K562 (cell line): ENCODE measurements around the gene NXT1. TPM values are rescaled to one million over a fixed set of nuclear protein-coding genes. Genes with fewer than 3 reads are reported as not detected.
"Not testable (repeated sequence)": the region's sequence is repeated elsewhere in the genome, so short reads cannot be mapped to it uniquely, and the experiment has no call there.

ENCODE experiments used
- ATAC-seq: fragments of 200-7000 bp; cut with Tn5 transposase; 3 replicates; pipeline ENCODE4 v1.9.1; 2020; ENCODE audit warnings: moderate library complexity
- BruUV-seq: library from RNA; stranded (reverse); fragments of 400-500 nt; replicated peaks from 2 replicates; lab custom pipeline; 2021; lab: Mats Ljungman, UMichigan
- CTCF ChIA-PET: fragments of 300-600 bp; formaldehyde crosslinking; extraction: SDS; loops from one replicate; lab custom pipeline; 2021; ENCODE audit warnings: low intra/inter-chr PET ratio; lab: Yijun Ruan, JAX
- POLR2A ChIA-PET: fragments of 300-600, 350-650 bp; sonication (Branson Sonifier 250); formaldehyde crosslinking; extraction: SDS; loops from one replicate; lab custom pipeline; 2021; ENCODE audit warnings: antibody characterized with exemption, inconsistent platforms; lab: Yijun Ruan, JAX
- DNase-seq, 4 experiments: peaks; one replicate each; pipeline versions ENCODE4 v3.0.0 to v3.0.0-alpha.2; 2011 to 2018; ENCODE audit warnings: low spot score in 3 of 4, mixed read lengths in 3 of 4; ENCODE audit errors: extremely low read depth in 1 of 4
- FAIRE-seq: peaks from 2 replicates; lab custom pipeline; 2011; peaks lifted over from hg19 to GRCh38; lab: Jason Lieb, UNC
- H2AFZ ChIP-seq: 2 replicates; pipeline ENCODE4 v1.6.0; 2011; ENCODE audit warnings: low read depth, low read length, control low read depth, inconsistent platforms
- H3K27ac ChIP-seq: fragments of 200-600 bp; 3 replicates; pipeline ENCODE4 v1.8.0; 2011; ENCODE audit warnings: low read depth, mild to moderate bottlenecking, control low read depth, inconsistent platforms, low read length, moderate library complexity, mixed read lengths; ENCODE audit errors: extremely low read depth
- H3K27me3 ChIP-seq, 2 experiments: fragments of 300-600 bp in 1 of 2; 2 replicates in 1 of 2; 3 replicates in 1 of 2; pipeline versions ENCODE4 v1.6.0 to v1.8.0; 2011; ENCODE audit warnings: inconsistent platforms in 2 of 2, low read length in 2 of 2, mild to moderate bottlenecking in 1 of 2, mixed read lengths in 1 of 2, moderate library complexity in 1 of 2; ENCODE audit not compliant: control insufficient read depth in 2 of 2, insufficient read depth in 2 of 2
- H3K36me3 ChIP-seq: fragments of 300-600 bp; 3 replicates; pipeline ENCODE4 v1.8.0; 2011; ENCODE audit warnings: mild to moderate bottlenecking, low read length, inconsistent platforms; ENCODE audit not compliant: control insufficient read depth, insufficient read depth
- H3K4me1 ChIP-seq, 2 experiments: fragments of 200-600 bp in 1 of 2; replicated peaks in 1 of 2; 2 replicates in 1 of 2; 3 replicates in 1 of 2; pipeline versions ENCODE4 v1.5.1 to v1.8.0; 2011; ENCODE audit warnings: inconsistent platforms in 2 of 2, low read length in 2 of 2, mild to moderate bottlenecking in 1 of 2, mixed read lengths in 1 of 2, moderate library complexity in 1 of 2; ENCODE audit not compliant: control insufficient read depth in 2 of 2, insufficient read depth in 2 of 2
- H3K4me2 ChIP-seq: 2 replicates; pipeline ENCODE4 v1.6.1; 2011; ENCODE audit warnings: low read length, control low read depth, inconsistent platforms, mixed read lengths; ENCODE audit not compliant: insufficient read depth
- H3K4me3 ChIP-seq: fragments of 200-600 bp; sonication (generic), shearing (Covaris generic); 2 replicates; pipeline ENCODE4 v1.5.1; 2016; ENCODE audit warnings: control low read depth, inconsistent platforms
- H3K79me2 ChIP-seq: fragments of 200-600 bp; 3 replicates; pipeline ENCODE4 v1.8.0; 2011; ENCODE audit warnings: low read length, inconsistent platforms; ENCODE audit not compliant: control insufficient read depth, insufficient read depth
- H3K9ac ChIP-seq, 2 experiments: 2 replicates each; pipeline versions ENCODE4 v1.6.0 to v1.6.1; 2011; ENCODE audit warnings: low read depth in 2 of 2, low read length in 2 of 2, control low read depth in 1 of 2, inconsistent platforms in 1 of 2, mild to moderate bottlenecking in 1 of 2, mixed read lengths in 1 of 2; ENCODE audit not compliant: insufficient read depth in 1 of 2
- H3K9me1 ChIP-seq: one replicate; pipeline ENCODE4 v1.6.0; 2011; ENCODE audit warnings: inconsistent platforms, mild to moderate bottlenecking, low read length, moderate library complexity; ENCODE audit not compliant: control insufficient read depth, insufficient read depth
- H3K9me3 ChIP-seq: replicated peaks from 2 replicates; pipeline ENCODE4 v1.5.1; 2011; ENCODE audit warnings: low read depth, low read length, inconsistent platforms; ENCODE audit not compliant: control insufficient read depth, insufficient read depth
- H4K20me1 ChIP-seq: replicated peaks from 2 replicates; pipeline ENCODE4 v1.6.1; 2011; ENCODE audit warnings: low read length, inconsistent platforms, mixed read lengths; ENCODE audit not compliant: control insufficient read depth, insufficient read depth
- HDGF ChIP-seq: fragments of 450-650 bp; IDR thresholded peaks from 2 replicates; pipeline ENCODE4 v1.6.1; 2016
- RUNX1 ChIP-seq: sonication (generic); IDR thresholded peaks from 2 replicates; pipeline ENCODE4 v1.6.1; 2016; ENCODE audit warnings: antibody characterized with exemption, low read depth
- SETDB1 ChIP-seq: IDR thresholded peaks from one replicate; pipeline ENCODE4 v1.6.1; 2012; ENCODE audit warnings: low read length, control low read depth, inconsistent platforms
- WGBS: fragments of 100-300 bp; shearing (Covaris generic); methylation state at CpG from one replicate; pipeline ENCODE4 v1.1.6; 2016; ENCODE audit warnings: low coverage, mixed read lengths; ENCODE audit not compliant: insufficient coverage; ENCODE audit errors: missing lambda C conversion rate; 5-methylcytosine and 5-hydroxymethylcytosine counted together
- in situ Hi-C: fragments of 300-500 bp; cut with MboI; formaldehyde crosslinking; loops from 4 replicates; pipeline ENCODE4 v1.15.0; 2018; ENCODE audit warnings: inconsistent platforms, mixed read lengths
- intact Hi-C: fragments of 100-400 bp; cut with micrococcal nuclease; formaldehyde crosslinking; loops from 2 replicates; pipeline ENCODE4 v1.14.2; 2022
- polyA plus RNA-seq, 8 experiments: library from polyadenylated mRNA; depleted of rRNA in 4 of 8; stranded (reverse) in 5 of 8; unstranded in 3 of 8; fragments of >200 nt; fragmentation: Nextera tagmentation in 2 of 8; fragmentation: Illumina TruSeq in 1 of 8; extraction: Ambion mirVana in 2 of 8; extraction: Trizol in 1 of 8; gene quantifications; 2 replicates each; pipeline versions ENCODE4 v1.2.1 to v1.2.3, GENCODE V29; 2011 to 2014; ENCODE audit warnings: inconsistent platforms in 1 of 8, missing spikeins in 1 of 8
- total RNA-seq, 7 experiments: library from RNA; depleted of rRNA in 6 of 7; stranded (reverse); fragments of >200 nt in 6 of 7; fragmentation: Illumina TruSeq in 2 of 7; extraction: Trizol in 2 of 7; gene quantifications; 2 replicates each; pipeline versions ENCODE4 v1.2.1 to v1.2.3, GENCODE V29; 2011 to 2021; ENCODE audit warnings: low replicate concordance in 1 of 7

Gene NXT1
- total and polyA plus RNA-seq, 9 of the 15 experiments (the other 6 are each of a cell fraction or from before 2014, with no cell fraction given), result 7.7 to 50.9 (median 35.6) TPM

GRCh38 chr20:23347791-23348190 is 2.8 kb upstream of the NXT1 start (continued):
- TF ChIP-seq RUNX1 (no peak), HDGF (no peak), SETDB1 (no peak)

DNA sequence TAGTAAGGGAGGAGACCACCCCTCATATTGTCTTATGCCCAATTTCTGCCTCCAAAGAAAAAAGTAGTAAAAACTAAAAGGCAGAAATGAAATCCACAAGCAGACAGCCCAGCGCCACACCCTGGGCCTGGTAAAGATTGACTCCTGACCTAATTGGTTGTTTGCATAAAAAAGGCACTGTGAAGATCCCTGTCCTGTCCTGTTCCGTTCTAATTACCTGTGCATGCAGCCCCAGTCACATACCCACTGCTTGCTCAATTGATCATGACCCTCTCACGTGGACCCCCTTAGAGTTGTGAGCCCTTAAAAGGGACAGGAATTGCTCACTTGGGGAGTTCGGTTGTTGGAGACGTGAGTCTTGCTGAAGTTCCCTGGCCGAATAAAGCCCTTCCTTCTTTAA is 2.1 kb upstream of the NXT1 start:
- peaks cover 12% of the 10 kb centered on the region; the same call in 2 of the 3 replicates for H3K36me3 ChIP-seq
- H4K20me1 ChIP-seq, result peaks cover 16% of the 10 kb centered on the region
- H3K9me3 ChIP-seq, H3K27me3 ChIP-seq, H2AFZ ChIP-seq, H3K27ac ChIP-seq, POLR2A ChIA-PET, DNase-seq, FAIRE-seq, CTCF ChIA-PET, H3K4me2 ChIP-seq, H3K4me3 ChIP-seq, H3K9me1 ChIP-seq, BruUV-seq, H3K9ac ChIP-seq, ATAC-seq: not testable (repeated sequence)
- peaks cover 32% of the 10 kb centered on the region for H3K79me2 ChIP-seq
- 81% methylated on average over 6 of the region's 6 CpGs for WGBS
- in situ Hi-C loops, result loop anchor here (10.0 kb wide), 1 partner anchor 294 kb away; no protein-coding TSS in a partner anchor
- peaks cover 9 to 12% of the 10 kb centered on the region in 2 experiments; a peak in 4 of 5 replicates for H3K4me1 ChIP-seq
- intact Hi-C loops, result loop anchor here (10.0 kb wide), 1 partner anchor 294 kb away; no protein-coding TSS in a partner anchor
